Measurements from ENCODE around the gene PCIF1. TPM values are rescaled to one million over a fixed set of nuclear protein-coding genes. Genes with fewer than 3 reads are reported as not detected.

The PCIF1 gene
- total RNA-seq, 4 donors from 2014 or later, result 10.4 to 36.8 (median 16.4) TPM

- TF ChIP-seq CTCF (IDR thresholded peaks at IDR 0.05) (peak in 5 of 6 experiments; percentile 30 to 48 (median 47)), POLR2A (IDR thresholded peaks at IDR 0.05) (no peak)
- H3K36me3 ChIP-seq, result peaks cover 3 to 64% (median 5%) of the 10 kb centered on the region in 3 donors
- intact Hi-C loops (cut with DNase I), result loop anchor here (10.0 kb wide), 1 partner anchor 54 kb away; no protein-coding TSS in a partner anchor
- WGBS, 2 donors, result 4 to 25% methylated on average over 3 to 10 of the region's 79 CpGs
- H3K4me3 ChIP-seq, result peak overlapping the region; percentile 54 to 92 (median 82)
- peaks cover 23 to 54% (median 23%) of the 10 kb centered on the region in 3 donors for H3K4me1 ChIP-seq
- no peak for DNase-seq
- no peaks in the 10 kb centered on the region for H3K9me3 ChIP-seq
- no peaks in the 10 kb centered on the region for H3K27me3 ChIP-seq
- peak overlapping the region; percentile 73 to 91 (median 88) for H3K27ac ChIP-seq
Measured at GRCh38 chr20:45890077-45890984, 44.2 kb upstream of the PCIF1 start.

GRCh38 chr20:45890985-45891983 is 43.2 kb upstream of the PCIF1 start, which contains the start of the genes CTSA and NEURL2:
CTSA (plus strand) TSS chr20:45891335; CDS start chr20:45891569, 234 bp downstream.
NEURL2 (minus strand) TSS chr20:45891208; CDS start chr20:45890991, 217 bp downstream.
- peak in 2 of 4 donors; percentile 44 to 63 for TF ChIP-seq POLR2A (IDR thresholded peaks at IDR 0.05)
- TF ChIP-seq CTCF (IDR thresholded peaks at IDR 0.05), result peak in 1 of 6 experiments; percentile 47
- Histone ChIP-seq H3K27ac (peak within 1 kb of the TSS; percentile 73 to 91 (median 88)), H3K36me3 (peaks cover 3 to 64% (median 14%) of the 10 kb centered on the region in 3 donors), H3K27me3 (no peaks in the 10 kb centered on the region), H3K4me3 (peak within 1 kb of the TSS; percentile 54 to 92 (median 82)), H3K9me3 (no peaks in the 10 kb centered on the region), H3K4me1 (peaks cover 23 to 53% (median 23%) of the 10 kb centered on the region in 3 donors)
- intact Hi-C loops (cut with DNase I), result loop anchor here (10.0 kb wide), 1 partner anchor 54 kb away; no protein-coding TSS in a partner anchor
- peak; percentile 55 for DNase-seq
- 0% methylated on average over 4 to 27 of the region's 78 CpGs for WGBS, 2 donors

- 69 to 77% methylated on average over 6 to 9 of the region's 9 CpGs for WGBS, 2 donors
- H3K36me3 ChIP-seq, result peaks cover 3 to 64% (median 15%) of the 10 kb centered on the region in 3 donors
- no peak for DNase-seq
Measured at GRCh38 chr20:45892049-45892825, 42.2 kb upstream of the PCIF1 start.

More at GRCh38 chr20:45892049-45892825, 42.2 kb upstream of the PCIF1 start:
- Histone ChIP-seq H3K4me1 (peaks cover 23 to 53% (median 23%) of the 10 kb centered on the region in 3 donors), H3K9me3 (no peaks in the 10 kb centered on the region), H3K4me3 (peak overlapping the region; percentile 54 to 92 (median 82)), H3K27ac (peak overlapping the region in 2 of 4 donors; percentile 90 to 91), H3K27me3 (no peaks in the 10 kb centered on the region)
- TF ChIP-seq POLR2A (IDR thresholded peaks at IDR 0.05) (no peak), CTCF (IDR thresholded peaks at IDR 0.05) (peak in 1 of 6 experiments; percentile 5)
- intact Hi-C loops (cut with DNase I), result loop anchor here (10.0 kb wide), 1 partner anchor 53 kb away; no protein-coding TSS in a partner anchor
